Body of pancreas (tissue), 4 donors: ENCODE data around the gene RIT2.

Experiments
- POLR2A ChIP-seq, 3 donors: fragments of 450-650 bp; IDR thresholded peaks; one replicate each; pipeline ENCODE4 v1.6.1; 2016; ENCODE audit warnings: antibody characterized with exemption in 3 of 3, mild to moderate bottlenecking in 2 of 3
- TF ChIP-seq, protein P1 (sequence below), 7 experiments: fragments of 450-650 bp in 4 of 7; fragments of 200-600 bp in 3 of 7; sonication (generic) in 3 of 7; IDR thresholded peaks; one replicate each; pipeline ENCODE4 v1.5.1; 2016 to 2019; ENCODE audit warnings: antibody characterized with exemption in 7 of 7

DNA sequence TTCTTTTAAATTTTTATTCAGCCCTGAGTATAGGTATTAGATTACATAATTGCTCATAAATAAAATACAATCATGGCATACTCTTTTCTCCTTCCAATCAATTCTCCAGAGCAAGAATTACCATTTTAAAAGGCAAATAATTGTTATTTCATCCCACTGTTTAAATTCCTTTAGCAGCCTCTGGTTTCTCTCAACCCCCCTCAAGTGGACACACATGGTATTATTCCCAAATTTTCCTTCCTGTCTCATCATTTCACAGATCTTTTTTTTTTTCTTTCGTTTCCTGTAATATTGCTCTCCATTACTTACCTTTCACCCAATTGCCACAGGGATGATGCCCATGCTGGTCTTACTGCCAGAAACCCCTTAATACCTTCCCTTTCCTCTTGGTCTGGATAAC is 385.2 kb downstream of the RIT2 start:
- no peak for TF ChIP-seq POLR2A (IDR thresholded peaks at IDR 0.05)
- TF ChIP-seq, protein P1, sequence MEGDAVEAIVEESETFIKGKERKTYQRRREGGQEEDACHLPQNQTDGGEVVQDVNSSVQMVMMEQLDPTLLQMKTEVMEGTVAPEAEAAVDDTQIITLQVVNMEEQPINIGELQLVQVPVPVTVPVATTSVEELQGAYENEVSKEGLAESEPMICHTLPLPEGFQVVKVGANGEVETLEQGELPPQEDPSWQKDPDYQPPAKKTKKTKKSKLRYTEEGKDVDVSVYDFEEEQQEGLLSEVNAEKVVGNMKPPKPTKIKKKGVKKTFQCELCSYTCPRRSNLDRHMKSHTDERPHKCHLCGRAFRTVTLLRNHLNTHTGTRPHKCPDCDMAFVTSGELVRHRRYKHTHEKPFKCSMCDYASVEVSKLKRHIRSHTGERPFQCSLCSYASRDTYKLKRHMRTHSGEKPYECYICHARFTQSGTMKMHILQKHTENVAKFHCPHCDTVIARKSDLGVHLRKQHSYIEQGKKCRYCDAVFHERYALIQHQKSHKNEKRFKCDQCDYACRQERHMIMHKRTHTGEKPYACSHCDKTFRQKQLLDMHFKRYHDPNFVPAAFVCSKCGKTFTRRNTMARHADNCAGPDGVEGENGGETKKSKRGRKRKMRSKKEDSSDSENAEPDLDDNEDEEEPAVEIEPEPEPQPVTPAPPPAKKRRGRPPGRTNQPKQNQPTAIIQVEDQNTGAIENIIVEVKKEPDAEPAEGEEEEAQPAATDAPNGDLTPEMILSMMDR (IDR thresholded peaks at IDR 0.05): no peak
